Liver (tissue), 9 donors: ENCODE measurements around the gene NEUROD1. TPM values are rescaled to one million over a fixed set of nuclear protein-coding genes. Genes with fewer than 3 reads are reported as not detected.

Source experiments
- DNase-seq: peaks from one replicate; pipeline ENCODE4 v3.0.0-alpha.2; 2017; ENCODE audit warnings: low spot score
- H3K27ac ChIP-seq, 2 donors: one replicate each; pipeline ENCODE4 v1.7.0; 2013; ENCODE audit warnings: inconsistent platforms in 2 of 2, low read length in 2 of 2, control low read depth in 1 of 2, low read depth in 1 of 2, mild to moderate bottlenecking in 1 of 2
- H3K27me3 ChIP-seq, 4 donors: one replicate each; pipeline versions ENCODE4 v1.6.1 to v1.7.0; 2013; ENCODE audit warnings: low read length in 3 of 4, inconsistent platforms in 1 of 4, mild to moderate bottlenecking in 1 of 4, moderate library complexity in 1 of 4; ENCODE audit not compliant: control insufficient read depth in 4 of 4, insufficient read depth in 4 of 4
- H3K36me3 ChIP-seq, 4 donors: one replicate each; pipeline versions ENCODE4 v1.6.1 to v1.7.0; 2013; ENCODE audit warnings: low read length in 3 of 4, mild to moderate bottlenecking in 3 of 4, low read depth in 1 of 4, moderate library complexity in 1 of 4; ENCODE audit not compliant: control insufficient read depth in 4 of 4, insufficient read depth in 3 of 4
- H3K4me1 ChIP-seq, 4 donors: one replicate each; pipeline versions ENCODE4 v1.6.1 to v1.7.0; 2013; ENCODE audit warnings: low read length in 3 of 4, mild to moderate bottlenecking in 3 of 4, moderate library complexity in 1 of 4; ENCODE audit not compliant: control insufficient read depth in 4 of 4, insufficient read depth in 4 of 4
- H3K4me3 ChIP-seq, 3 donors: one replicate each; pipeline versions ENCODE4 v1.6.1 to v1.7.0; 2013; ENCODE audit warnings: low read length in 3 of 3, control low read depth in 1 of 3, low read depth in 1 of 3, mild to moderate bottlenecking in 1 of 3
- H3K9ac ChIP-seq, 2 donors: one replicate each; pipeline ENCODE4 v1.7.0; 2013; ENCODE audit warnings: low read length in 2 of 2, mild to moderate bottlenecking in 2 of 2, moderate library complexity in 2 of 2, control low read depth in 1 of 2, low read depth in 1 of 2
- H3K9me3 ChIP-seq, 4 donors: one replicate each; pipeline versions ENCODE4 v1.6.1 to v1.7.0; 2013; ENCODE audit warnings: low read length in 3 of 4; ENCODE audit not compliant: control insufficient read depth in 4 of 4
- CTCF ChIP-seq: fragments of 150-350 bp; IDR thresholded peaks from 2 replicates; pipeline ENCODE4 v1.5.1; 2017; ENCODE audit warnings: improper control_type of control experiment, low read depth, low read length; ENCODE audit not compliant: missing input control
- EGR1 ChIP-seq, 2 donors: IDR thresholded peaks; 2 replicates each; pipeline ENCODE4 v1.6.1; 2016 to 2018; ENCODE audit warnings: antibody characterized with exemption in 2 of 2, low read depth in 2 of 2
- FOXA2 ChIP-seq: IDR thresholded peaks from 2 replicates; pipeline ENCODE4 v1.6.1; 2016; ENCODE audit warnings: antibody characterized with exemption
- GABPA ChIP-seq, 2 donors: IDR thresholded peaks in 1 of 2; conservative IDR thresholded peaks in 1 of 2; 2 replicates each; pipeline ENCODE4 v1.6.1; 2016; ENCODE audit warnings: antibody characterized with exemption in 2 of 2, mild to moderate bottlenecking in 1 of 2, moderate library complexity in 1 of 2
- HNF4A ChIP-seq, 2 donors: conservative IDR thresholded peaks; 2 replicates each; pipeline ENCODE4 v1.6.1; 2016; ENCODE audit warnings: antibody characterized with exemption in 2 of 2, mild to moderate bottlenecking in 2 of 2
- JUND ChIP-seq, 2 donors: IDR thresholded peaks; 2 replicates each; pipeline ENCODE4 v1.6.1; 2016; ENCODE audit warnings: antibody characterized with exemption in 2 of 2
- MAX ChIP-seq: IDR thresholded peaks from 2 replicates; pipeline ENCODE4 v1.6.1; 2016; ENCODE audit warnings: antibody characterized with exemption
- NR2F2 ChIP-seq: IDR thresholded peaks from 2 replicates; pipeline ENCODE4 v1.6.1; 2016; ENCODE audit warnings: antibody characterized with exemption
- RXRA ChIP-seq, 2 donors: IDR thresholded peaks; 2 replicates each; pipeline ENCODE4 v1.6.1; 2017 to 2018; ENCODE audit warnings: antibody characterized with exemption in 2 of 2, mild to moderate bottlenecking in 1 of 2
- SP1 ChIP-seq: IDR thresholded peaks from 2 replicates; pipeline ENCODE4 v1.6.1; 2018; ENCODE audit warnings: antibody characterized with exemption, mild to moderate bottlenecking
- WGBS: extraction: QIAGEN DNeasy Blood & Tissue Kit; methylation state at CpG from one replicate; pipeline ENCODE4 v1.1.7; 2013; 5-methylcytosine and 5-hydroxymethylcytosine counted together
- polyA plus RNA-seq, 2 donors: library from polyadenylated mRNA; stranded (reverse) in 1 of 2; unstranded in 1 of 2; fragments of 200-250 nt in 1 of 2; fragments of >200 nt in 1 of 2; fragmentation: Nextera tagmentation in 1 of 2; extraction: Ambion mirVana in 1 of 2; gene quantifications; one replicate each; pipeline versions ENCODE4 v1.2.1 to v1.2.3, GENCODE V29; 2013 to 2015
- total RNA-seq, 2 donors: library from RNA; depleted of rRNA; stranded (reverse); fragments of >200 nt; gene quantifications; one replicate each; pipeline ENCODE4 v1.2.3, GENCODE V29; 2014
- donor health status: healthy.
- donor health status: healthy.
- donor health status: healthy.
- donor health status: healthy.
- donor health status: healthy.

NEUROD1 gene
- total and polyA plus RNA-seq, 4 donors, result not detected

DNA sequence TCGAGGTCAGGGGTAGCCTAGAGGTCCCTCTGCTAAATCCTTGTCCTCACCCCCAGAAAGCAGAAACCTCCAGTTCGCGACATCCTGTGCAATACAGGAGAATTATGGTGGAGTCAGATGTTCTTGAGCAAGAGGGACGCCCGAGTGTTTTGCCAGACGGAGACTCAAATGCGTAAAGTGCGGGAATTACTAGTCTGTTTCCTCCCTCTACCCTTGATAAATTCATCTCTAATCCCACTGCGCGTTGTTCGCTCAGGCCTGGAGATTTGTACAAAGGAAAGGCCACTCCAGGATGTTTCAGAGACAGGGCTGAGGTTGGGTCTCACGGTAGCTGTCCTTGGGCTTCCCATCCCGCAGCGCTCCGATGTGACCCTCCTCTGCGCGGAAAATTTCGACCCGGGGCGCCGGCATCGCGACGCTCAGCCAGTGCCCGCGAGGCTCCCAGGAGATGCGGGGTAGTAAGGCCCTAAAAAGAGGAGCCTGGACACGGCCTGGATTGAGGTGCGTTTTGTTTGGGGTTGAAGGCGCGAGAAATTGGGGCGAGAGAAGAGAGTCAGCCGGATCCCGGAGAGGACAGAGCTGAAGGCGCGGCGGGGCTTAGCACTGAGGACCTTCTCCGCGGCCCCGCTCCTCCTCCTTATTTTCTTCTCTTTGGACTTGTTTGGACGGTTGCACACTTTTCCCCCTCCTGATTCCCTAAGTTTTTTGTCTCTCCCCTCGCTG lies 2.6 kb upstream of the NEUROD1 start:
- TF ChIP-seq GABPA (IDR thresholded peaks at IDR 0.05 in 1 of 2, conservative IDR thresholded peaks at IDR 0.05 in 1 of 2) (no peak), RXRA (IDR thresholded peaks at IDR 0.05) (no peak), NR2F2 (no peak)
- Histone ChIP-seq H3K4me3 (no peak overlapping the region), H3K4me1 (peaks cover 3 to 15% (median 6%) of the 10 kb centered on the region in 4 donors), H3K36me3 (no peaks in the 10 kb centered on the region), H3K27ac (no peak overlapping the region), H3K27me3 (peaks cover 9 to 36% (median 12%) of the 10 kb centered on the region in 4 donors), H3K9ac (no peak overlapping the region), H3K9me3 (peaks cover 0 to 5% (median 2%) of the 10 kb centered on the region in 4 donors)
- WGBS, result 5% methylated on average over 42 of the region's 42 CpGs
- DNase-seq, result no peak

DNA sequence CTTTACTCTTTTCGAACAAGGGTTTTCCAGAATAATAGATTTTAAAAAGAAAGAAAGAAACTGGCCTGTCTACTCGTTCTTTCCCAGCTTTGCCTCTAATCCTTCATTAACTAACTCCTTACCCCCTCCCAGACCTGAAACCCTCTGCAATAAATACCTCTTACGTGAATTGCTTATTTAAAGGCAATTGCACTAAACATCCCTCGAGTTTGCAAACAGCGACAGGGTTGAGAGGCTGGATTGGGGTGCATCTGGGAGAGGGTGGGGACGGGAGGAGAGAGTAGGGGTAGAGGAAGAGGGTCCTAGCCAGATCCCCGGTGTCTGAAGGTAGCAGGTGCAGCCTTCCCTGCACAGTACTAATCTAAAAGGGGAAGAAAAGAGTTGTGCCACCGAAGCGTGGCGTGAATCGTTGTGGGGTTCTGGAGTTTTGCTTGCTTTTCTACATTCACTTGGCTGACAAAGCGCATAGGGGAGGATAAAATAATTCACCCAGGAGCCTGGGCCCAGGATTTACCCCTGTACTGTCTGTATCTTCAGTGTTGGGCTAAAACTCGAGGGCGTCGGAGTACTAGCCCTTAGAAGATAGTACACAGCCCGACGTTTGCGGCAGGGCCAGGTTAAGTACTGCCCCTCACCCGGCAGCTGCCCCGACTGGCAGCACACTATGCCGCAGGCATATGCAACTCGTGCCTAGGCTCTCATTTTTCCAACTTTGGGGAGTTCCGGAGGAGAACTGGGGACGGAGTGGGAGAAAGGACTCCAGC lies 1.9 kb upstream of the NEUROD1 start:
- H3K9ac ChIP-seq, result no peak overlapping the region
- no peak overlapping the region for H3K4me3 ChIP-seq
- DNase-seq, result no peak
- peaks cover 0 to 5% (median 2%) of the 10 kb centered on the region in 4 donors for H3K9me3 ChIP-seq
- peaks cover 3 to 15% (median 6%) of the 10 kb centered on the region in 4 donors for H3K4me1 ChIP-seq
- WGBS, result 9% methylated on average over 24 of the region's 24 CpGs
- no peak overlapping the region for H3K27ac ChIP-seq
- H3K36me3 ChIP-seq, result no peaks in the 10 kb centered on the region
- TF ChIP-seq SP1 (no peak), RXRA (IDR thresholded peaks at IDR 0.05) (no peak), JUND (IDR thresholded peaks at IDR 0.05) (no peak), HNF4A (conservative IDR thresholded peaks at IDR 0.05) (no peak), CTCF (no peak), EGR1 (IDR thresholded peaks at IDR 0.05; ENCODE audit: low read depth in 2 of 2) (no peak), GABPA (IDR thresholded peaks at IDR 0.05 in 1 of 2, conservative IDR thresholded peaks at IDR 0.05 in 1 of 2) (no peak)
- H3K27me3 ChIP-seq, result peaks cover 9 to 36% (median 12%) of the 10 kb centered on the region in 4 donors

GRCh38 chr2:181680937-181681811 lies 857 bp upstream of the NEUROD1 start:
- no peaks in the 10 kb centered on the region for H3K36me3 ChIP-seq
- H3K9me3 ChIP-seq, result peaks cover 0 to 5% (median 2%) of the 10 kb centered on the region in 4 donors
- H3K4me1 ChIP-seq, result peaks cover 3 to 15% (median 6%) of the 10 kb centered on the region in 4 donors
- peaks cover 9 to 33% (median 12%) of the 10 kb centered on the region in 4 donors for H3K27me3 ChIP-seq
- WGBS, result 5% methylated on average over 38 of the region's 38 CpGs
- H3K27ac ChIP-seq, result no peak overlapping the region
- H3K4me3 ChIP-seq, result no peak overlapping the region
- no peak overlapping the region for H3K9ac ChIP-seq
- DNase-seq, result no peak
- TF ChIP-seq JUND (IDR thresholded peaks at IDR 0.05) (no peak), NR2F2 (no peak), FOXA2 (no peak), MAX (no peak)
